NCI-H1436 (cell line): ENCODE measurements around the gene HOXA2.

Source experiments
- DNase-seq: peaks from one replicate; lab custom pipeline; 2025; lab: John Stamatoyannopoulos, UW

HOXA2 gene

GRCh38 chr7:27098578-27099451, 3.7 kb downstream of the HOXA2 start:
- no peak for DNase-seq

- DNase-seq = no peak
Measured at GRCh38 chr7:27097686-27098577, 4.6 kb downstream of the HOXA2 start.

- DNase-seq = no peak
Measured at GRCh38 chr7:27096768-27097514, 5.5 kb downstream of the HOXA2 start.

GRCh38 chr7:27095897-27096767, 6.4 kb downstream of the HOXA2 start, which contains the start of gene HOXA1:
Gene HOXA1 (minus strand): TSS chr7:27096000. CDS start chr7:27095912, 88 bp downstream.
- peak; percentile 79 for DNase-seq

- DNase-seq = no peak
Measured at GRCh38 chr7:27095050-27095896, 7.2 kb downstream of the HOXA2 start.

GRCh38 chr7:27094304-27095049, 8.0 kb downstream of the HOXA2 start:
- DNase-seq = no peak

- no peak for DNase-seq
Measured at GRCh38 chr7:27093184-27093895, 9.1 kb downstream of the HOXA2 start.

- DNase-seq = no peak
Measured at GRCh38 chr7:27092819-27093110, 9.7 kb downstream of the HOXA2 start.

- DNase-seq = no peak
Measured at GRCh38 chr7:27091941-27092818, 10.3 kb downstream of the HOXA2 start.

GRCh38 chr7:27091105-27091504, 11.4 kb downstream of the HOXA2 start:
- no peak for DNase-seq

GRCh38 chr7:27088002-27088922, 14.2 kb downstream of the HOXA2 start:
- DNase-seq = no peak

- no peak for DNase-seq
Measured at GRCh38 chr7:27083646-27084045, 18.8 kb downstream of the HOXA2 start.

- no peak for DNase-seq
Measured at GRCh38 chr7:27082171-27082570, 20.3 kb downstream of the HOXA2 start.

- DNase-seq = no peak
Measured at GRCh38 chr7:27080844-27081436, 21.5 kb downstream of the HOXA2 start.

GRCh38 chr7:27079234-27079975, 23.1 kb downstream of the HOXA2 start:
- DNase-seq = no peak
